ENCODE results near the gene DNAH6.

GRCh38 chr2:84717302-84717701, 201.0 kb downstream of the DNAH6 start:
- TF ChIP-seq CTCF (conservative IDR thresholded peaks at IDR 0.05; ENCODE audit: low read depth, low read length), result no peak
- no peak for TF ChIP-seq EZH2 (IDR thresholded peaks at IDR 0.05; ENCODE audit: borderline replicate concordance, low read depth, low read length, poor library complexity, severe bottlenecking)
